HL-60 (cell line): ENCODE data around the gene YWHAE.

Experiments
- CTCF ChIP-seq: IDR thresholded peaks from one replicate; pipeline ENCODE4 v1.5.1; 2011; ENCODE audit warnings: low read length, control low read depth, inconsistent platforms; ENCODE audit not compliant: insufficient read depth
- GABPA ChIP-seq: IDR thresholded peaks from 2 replicates; pipeline ENCODE4 v1.6.1; 2012; ENCODE audit warnings: low read depth
- POLR2AphosphoS5 ChIP-seq: IDR thresholded peaks from 2 replicates; pipeline ENCODE4 v1.6.1; 2012; ENCODE audit warnings: low read depth
- REST ChIP-seq: IDR thresholded peaks from 2 replicates; pipeline ENCODE4 v1.6.1; 2012; ENCODE audit warnings: low read depth; ENCODE audit not compliant: insufficient replicate concordance
- SPI1 ChIP-seq: IDR thresholded peaks from 2 replicates; pipeline ENCODE4 v1.6.1; 2012; ENCODE audit warnings: low read depth, mild to moderate bottlenecking, borderline replicate concordance

GRCh38 chr17:1449412-1449967 is 49.5 kb upstream of the YWHAE start:
- TF ChIP-seq CTCF (no peak), POLR2AphosphoS5 (no peak), REST (no peak), GABPA (no peak), SPI1 (no peak)
